Activated naive CD4-positive, alpha-beta T cell treated with anti-CD3 and anti-CD28 coated beads for 36 hours (primary cell): Measurements from ENCODE around the gene SMCO2. TPM values are rescaled to one million over a fixed set of nuclear protein-coding genes. Genes with fewer than 3 reads are reported as not detected.

Experiments
- CTCF ChIA-PET: fragments of 350-600 bp; sonication (Branson Sonifier 250); formaldehyde crosslinking; loops from one replicate; lab custom pipeline; 2021; ENCODE audit warnings: antibody characterized with exemption; lab: Charles Lee
- DNase-seq: peaks from one replicate; pipeline ENCODE4 v3.0.0-alpha.2; 2020
- H3K27ac Mint-ChIP-seq: one replicate; pipeline ENCODE4 v1.8.0; 2021; ENCODE audit warnings: mild to moderate bottlenecking, mixed read lengths
- H3K27me3 Mint-ChIP-seq: one replicate; pipeline ENCODE4 v1.8.0; 2021; ENCODE audit warnings: low read depth, mixed read lengths
- H3K36me3 Mint-ChIP-seq: one replicate; pipeline ENCODE4 v1.8.0; 2021; ENCODE audit warnings: low read depth, mixed read lengths
- H3K4me1 Mint-ChIP-seq: one replicate; pipeline ENCODE4 v1.8.0; 2021; ENCODE audit warnings: low read depth, mixed read lengths
- H3K4me3 Mint-ChIP-seq: one replicate; pipeline ENCODE4 v1.8.0; 2021; ENCODE audit warnings: mild to moderate bottlenecking, moderate library complexity, mixed read lengths
- H3K9me3 Mint-ChIP-seq: one replicate; pipeline ENCODE4 v1.8.0; 2021; ENCODE audit warnings: mixed read lengths
- intact Hi-C: fragments of 100-400 bp; cut with micrococcal nuclease; formaldehyde crosslinking; loops from one replicate; pipeline ENCODE4 v1.15.1; 2023
- total RNA-seq, 2 experiments: library from RNA; stranded (reverse); gene quantifications; one replicate each; pipeline ENCODE4 v1.2.3, GENCODE V29; 2021

Gene SMCO2
- total RNA-seq, 2 experiments from 2014 or later: 0.19 to 0.22 TPM

DNA sequence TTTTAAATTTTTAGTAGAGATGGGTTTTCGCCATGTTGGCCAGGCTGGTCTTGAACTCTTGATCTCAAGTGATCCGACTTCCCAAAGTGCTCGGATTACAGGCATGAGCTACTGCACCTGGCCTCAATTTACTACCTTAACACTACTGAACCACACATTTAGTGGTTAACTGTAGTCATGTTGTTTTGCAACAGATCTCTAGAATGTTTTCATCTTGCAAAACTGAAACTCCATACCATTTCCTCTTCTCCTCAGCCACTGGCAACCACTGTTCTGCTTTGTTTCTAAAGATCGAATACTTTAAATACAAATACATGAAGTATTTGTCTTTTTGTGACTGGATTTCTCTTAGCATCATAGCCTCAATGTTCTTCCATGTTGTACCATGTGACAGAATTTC, 15.4 kb upstream of the SMCO2 start:
- H3K9me3 Mint-ChIP-seq: peaks cover 2% of the 10 kb centered on the region
- H3K4me3 Mint-ChIP-seq: no peak overlapping the region
- H3K4me1 Mint-ChIP-seq: peaks cover 10% of the 10 kb centered on the region
- no peak overlapping the region for H3K27ac Mint-ChIP-seq
- intact Hi-C loops: no loop called here
- no peaks in the 10 kb centered on the region for H3K36me3 Mint-ChIP-seq
- CTCF ChIA-PET: interaction anchor here (1.0 to 5.7 kb wide), 2 partner anchors 24 to 204 kb away, joined by 3 to 29 read pairs; no protein-coding TSS in a partner anchor
- no peaks in the 10 kb centered on the region for H3K27me3 Mint-ChIP-seq
- DNase-seq: no peak

GRCh38 chr12:27434673-27435565, 11.6 kb upstream of the SMCO2 start:
- peaks cover 2% of the 10 kb centered on the region for H3K27me3 Mint-ChIP-seq
- H3K36me3 Mint-ChIP-seq: no peaks in the 10 kb centered on the region
- no peak overlapping the region for H3K4me3 Mint-ChIP-seq
- intact Hi-C loops: loop anchor here (1.0 to 5.0 kb wide), 8 partner anchors 25 to 268 kb away; partner anchors contain the start of gene PPFIBP1
- DNase-seq: peak; percentile 37
- no peak overlapping the region for H3K27ac Mint-ChIP-seq
- CTCF ChIA-PET: interaction anchor here (0.6 to 5.7 kb wide), 29 partner anchors 9 to 1010 kb away, joined by 3 to 29 read pairs (median 4); partner anchors contain the start of genes PPFIBP1 and SMCO2
- H3K4me1 Mint-ChIP-seq: peaks cover 17% of the 10 kb centered on the region
- H3K9me3 Mint-ChIP-seq: peaks cover 2% of the 10 kb centered on the region

DNA sequence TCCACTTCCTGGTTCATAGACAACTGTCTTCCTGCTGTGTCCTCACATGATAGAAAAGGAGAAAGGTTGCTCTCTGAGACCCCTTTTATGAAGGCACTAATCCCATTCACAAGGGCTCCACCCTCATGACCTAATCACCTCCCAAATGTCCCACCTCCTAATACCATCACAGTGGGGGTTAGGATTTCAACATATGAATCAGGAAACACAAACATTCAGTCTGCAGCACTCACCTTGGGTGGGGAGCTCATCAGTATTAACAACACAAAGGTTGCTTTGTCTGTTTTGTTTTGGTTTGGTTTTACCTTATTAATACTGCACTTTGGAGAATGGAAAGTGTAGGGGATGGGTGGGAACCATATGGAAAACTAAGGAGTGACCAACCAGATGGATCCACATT, 10.5 kb upstream of the SMCO2 start:
- no peaks in the 10 kb centered on the region for H3K36me3 Mint-ChIP-seq
- H3K4me1 Mint-ChIP-seq: peaks cover 17% of the 10 kb centered on the region

GRCh38 chr12:27436768-27437167, 9.8 kb upstream of the SMCO2 start:
- peak; percentile 20 for DNase-seq
- no peak overlapping the region for H3K27ac Mint-ChIP-seq
- CTCF ChIA-PET: interaction anchor here (0.6 to 5.7 kb wide), 9 partner anchors 20 to 268 kb away, joined by 3 to 29 read pairs (median 4); no protein-coding TSS in a partner anchor
- H3K4me3 Mint-ChIP-seq: no peak overlapping the region
- H3K4me1 Mint-ChIP-seq: peaks cover 17% of the 10 kb centered on the region
- H3K27me3 Mint-ChIP-seq: peaks cover 2% of the 10 kb centered on the region
- intact Hi-C loops: loop anchor here (5.0 kb wide), 1 partner anchor 86 kb away; the partner anchor contains the start of gene PPFIBP1
- H3K36me3 Mint-ChIP-seq: no peaks in the 10 kb centered on the region
- peaks cover 1% of the 10 kb centered on the region for H3K9me3 Mint-ChIP-seq

More for the DNA sequence above, 10.5 kb upstream of the SMCO2 start:
- peaks cover 2% of the 10 kb centered on the region for H3K9me3 Mint-ChIP-seq
- peaks cover 2% of the 10 kb centered on the region for H3K27me3 Mint-ChIP-seq
- H3K4me3 Mint-ChIP-seq: no peak overlapping the region
- no peak for DNase-seq
- intact Hi-C loops: loop anchor here (5.0 kb wide), 1 partner anchor 86 kb away; the partner anchor contains the start of gene PPFIBP1
- CTCF ChIA-PET: interaction anchor here (0.7 to 5.7 kb wide), 12 partner anchors 11 to 269 kb away, joined by 3 to 29 read pairs (median 4); no protein-coding TSS in a partner anchor
- no peak overlapping the region for H3K27ac Mint-ChIP-seq

DNA sequence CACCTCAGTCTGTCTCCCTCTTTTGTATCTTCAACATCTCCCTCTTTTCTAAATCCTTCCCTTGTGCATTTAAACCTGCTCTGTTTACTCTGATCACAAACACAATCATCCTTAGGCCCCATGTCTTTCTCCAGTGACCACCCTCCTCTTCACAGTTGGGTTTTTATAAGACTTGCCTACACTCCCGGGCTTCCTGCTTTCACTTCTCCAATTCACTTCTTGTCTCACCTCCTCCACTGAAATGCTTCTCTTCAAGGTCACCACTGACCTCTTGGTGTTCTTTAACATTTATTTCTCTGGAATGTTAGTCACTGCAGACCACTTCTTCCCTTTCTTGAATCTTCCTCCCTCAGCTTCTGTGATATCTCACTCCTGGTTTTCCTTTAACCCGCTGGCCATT, 8.7 kb upstream of the SMCO2 start:
- Mint-ChIP-seq H3K9me3 (no peaks in the 10 kb centered on the region), H3K4me1 (peaks cover 17% of the 10 kb centered on the region), H3K27me3 (peaks cover 2% of the 10 kb centered on the region), H3K4me3 (no peak overlapping the region), H3K36me3 (no peaks in the 10 kb centered on the region), H3K27ac (no peak overlapping the region)
- CTCF ChIA-PET: no interaction called here
- no peak for DNase-seq
- intact Hi-C loops: loop anchor here (5.0 kb wide), 1 partner anchor 84 kb away; the partner anchor contains the start of gene PPFIBP1

DNA sequence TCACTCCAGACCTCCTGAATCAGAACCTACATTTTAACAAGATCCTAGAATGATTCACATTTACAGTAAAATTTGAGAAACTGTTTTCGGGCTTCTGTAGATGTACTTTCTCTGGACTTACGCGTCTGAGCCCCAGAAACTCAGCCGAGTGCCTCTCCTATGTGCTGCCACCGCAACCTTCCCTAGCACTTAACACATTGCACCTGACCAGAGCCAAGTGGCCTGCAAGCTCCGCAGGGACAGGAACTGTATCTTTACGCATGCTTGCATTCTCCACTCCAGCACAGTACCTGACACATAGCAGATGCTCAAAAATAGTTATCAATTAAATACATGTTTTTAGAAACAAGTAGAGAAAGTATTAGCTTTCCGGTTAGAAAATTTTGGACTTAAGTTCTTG, 1.2 kb downstream of the SMCO2 start:
- H3K27ac Mint-ChIP-seq: no peak overlapping the region
- DNase-seq: no peak
- no peaks in the 10 kb centered on the region for H3K4me1 Mint-ChIP-seq
- CTCF ChIA-PET: interaction anchor here (1.0 kb wide), 1 partner anchor 12 kb away, joined by 3 read pairs; no protein-coding TSS in a partner anchor
- H3K4me3 Mint-ChIP-seq: no peak overlapping the region
- no peaks in the 10 kb centered on the region for H3K36me3 Mint-ChIP-seq
- peaks cover 9% of the 10 kb centered on the region for H3K27me3 Mint-ChIP-seq
- intact Hi-C loops: no loop called here
- peaks cover 6% of the 10 kb centered on the region for H3K9me3 Mint-ChIP-seq

GRCh38 chr12:27449026-27449425, 2.5 kb downstream of the SMCO2 start:
- Mint-ChIP-seq H3K27ac (no peak overlapping the region), H3K4me1 (no peaks in the 10 kb centered on the region), H3K36me3 (no peaks in the 10 kb centered on the region), H3K9me3 (peaks cover 6% of the 10 kb centered on the region), H3K4me3 (no peak overlapping the region), H3K27me3 (peaks cover 9% of the 10 kb centered on the region)
- CTCF ChIA-PET: no interaction called here
- intact Hi-C loops: no loop called here
- DNase-seq: no peak

GRCh38 chr12:27449893-27450534, 3.5 kb downstream of the SMCO2 start:
- CTCF ChIA-PET: interaction anchor here (1.0 kb wide), 1 partner anchor 10 kb away, joined by 4 read pairs; no protein-coding TSS in a partner anchor
- no peak overlapping the region for H3K4me3 Mint-ChIP-seq
- intact Hi-C loops: no loop called here
- peaks cover 6% of the 10 kb centered on the region for H3K9me3 Mint-ChIP-seq
- no peak for DNase-seq
- peaks cover 9% of the 10 kb centered on the region for H3K27me3 Mint-ChIP-seq
- no peak overlapping the region for H3K27ac Mint-ChIP-seq
- no peaks in the 10 kb centered on the region for H3K4me1 Mint-ChIP-seq
- H3K36me3 Mint-ChIP-seq: no peaks in the 10 kb centered on the region

DNA sequence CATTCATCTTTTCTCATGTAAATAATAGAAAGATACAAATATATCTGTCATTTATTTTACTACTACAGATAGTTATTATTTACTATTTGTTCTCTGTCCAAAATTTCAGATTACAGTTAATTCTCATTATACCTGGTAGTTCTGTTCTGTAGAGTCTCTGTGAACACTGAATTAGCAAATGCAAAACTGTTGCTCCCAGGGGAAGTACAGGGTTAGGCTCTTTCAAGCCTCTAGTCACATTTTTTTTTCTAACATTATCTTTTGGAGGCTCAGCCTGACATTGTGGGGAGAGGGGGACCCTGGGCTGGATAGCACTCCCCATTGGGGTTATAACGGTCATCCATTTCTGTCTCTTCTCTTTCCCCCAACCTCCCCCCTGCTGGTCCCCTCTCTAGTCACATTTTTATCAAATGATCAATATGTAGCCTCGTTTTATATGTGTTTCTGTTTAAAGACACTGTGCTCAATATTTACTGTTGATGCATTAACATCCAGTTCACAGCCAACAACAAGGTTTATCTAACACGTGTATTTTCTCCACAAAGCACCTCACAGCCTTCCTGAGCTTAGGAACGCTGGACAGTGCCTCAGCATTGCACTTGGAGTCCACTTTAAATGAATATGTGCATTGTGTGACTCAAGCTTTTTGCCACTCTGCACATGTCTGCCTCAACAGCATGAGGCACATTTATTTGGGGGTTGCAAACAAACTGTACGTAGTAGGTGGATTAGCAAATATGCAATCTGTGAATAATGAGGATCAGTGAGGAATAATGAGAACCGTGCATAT, 4.7 kb downstream of the SMCO2 start:
- H3K4me3 Mint-ChIP-seq: no peak overlapping the region
- no peak for DNase-seq
- no peaks in the 10 kb centered on the region for H3K4me1 Mint-ChIP-seq
- CTCF ChIA-PET: interaction anchor here (1.0 kb wide), 1 partner anchor 9 kb away, joined by 4 read pairs; no protein-coding TSS in a partner anchor
- H3K9me3 Mint-ChIP-seq: peaks cover 4% of the 10 kb centered on the region
- no peaks in the 10 kb centered on the region for H3K36me3 Mint-ChIP-seq
- intact Hi-C loops: no loop called here
- peaks cover 9% of the 10 kb centered on the region for H3K27me3 Mint-ChIP-seq
- H3K27ac Mint-ChIP-seq: no peak overlapping the region

- intact Hi-C loops: no loop called here
- H3K4me1 Mint-ChIP-seq: peaks cover 10% of the 10 kb centered on the region
- H3K36me3 Mint-ChIP-seq: no peaks in the 10 kb centered on the region
- no peaks in the 10 kb centered on the region for H3K9me3 Mint-ChIP-seq
- H3K4me3 Mint-ChIP-seq: no peak overlapping the region
- no peak for DNase-seq
- H3K27ac Mint-ChIP-seq: no peak overlapping the region
- peaks cover 13% of the 10 kb centered on the region for H3K27me3 Mint-ChIP-seq
- CTCF ChIA-PET: interaction anchor here (1.8 kb wide), 1 partner anchor 19 kb away, joined by 5 read pairs; no protein-coding TSS in a partner anchor
These were observed 6.9 kb downstream of the SMCO2 start for GRCh38 chr12:27453421-27453820.

GRCh38 chr12:27455589-27455988, 9.1 kb downstream of the SMCO2 start:
- Mint-ChIP-seq H3K27ac (no peak overlapping the region), H3K9me3 (peaks cover 3% of the 10 kb centered on the region), H3K27me3 (peaks cover 13% of the 10 kb centered on the region), H3K4me1 (peaks cover 24% of the 10 kb centered on the region), H3K4me3 (no peak overlapping the region), H3K36me3 (no peaks in the 10 kb centered on the region)
- CTCF ChIA-PET: interaction anchor here (1.1 kb wide), 1 partner anchor 25 kb away, joined by 3 read pairs; no protein-coding TSS in a partner anchor
- no peak for DNase-seq
- intact Hi-C loops: no loop called here
